Astrocyte of the spinal cord (primary cell): ENCODE measurements around the gene FLRT2.
A peak's percentile ranks its signal among the peaks of the same experiment; 100 is the strongest.

Experiments used
- DNase-seq: peaks from one replicate; pipeline ENCODE4 v3.0.0; 2011; ENCODE audit warnings: low read depth, low spot score
- H3K4me3 ChIP-seq: 2 replicates; pipeline ENCODE4 v1.5.1; 2011; ENCODE audit warnings: low read depth, mild to moderate bottlenecking, low read length, moderate library complexity
- CTCF ChIP-seq: IDR thresholded peaks from 2 replicates; pipeline ENCODE4 v1.5.1; 2012; ENCODE audit warnings: low read depth, mild to moderate bottlenecking, low read length, inconsistent platforms
- in situ Hi-C: cut with HindIII; loops from 2 replicates; pipeline ENCODE4 v1.10.0; 2017; ENCODE audit warnings: low sequenced_read_pairs

FLRT2 gene

GRCh38 chr14:85501751-85502150 is 28.2 kb upstream of the FLRT2 start:
- no peak overlapping the region for H3K4me3 ChIP-seq
- DNase-seq, result no peak
- in situ Hi-C loops, result no loop called here
- no peak for TF ChIP-seq CTCF

DNA sequence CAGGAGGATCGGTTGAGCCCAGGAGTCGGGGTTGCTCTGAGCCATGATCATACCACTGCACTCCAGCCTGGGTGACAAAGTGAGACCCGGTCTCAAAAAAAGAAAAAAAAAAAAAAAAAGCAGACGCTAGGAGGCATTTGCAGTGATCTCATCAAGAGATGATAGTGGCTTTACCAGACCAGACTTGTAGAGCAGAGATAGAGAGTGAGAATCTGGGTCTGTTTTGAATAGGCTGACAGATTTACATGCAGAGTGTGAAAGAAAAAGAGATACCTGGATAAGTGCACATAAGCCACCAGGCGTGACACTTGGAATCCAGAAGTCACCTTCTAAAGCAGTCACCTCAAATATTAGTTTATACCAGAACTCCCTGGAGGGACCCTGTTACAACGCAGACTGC is 21.1 kb upstream of the FLRT2 start:
- no peak for TF ChIP-seq CTCF
- in situ Hi-C loops, result no loop called here
- H3K4me3 ChIP-seq, result no peak overlapping the region
- DNase-seq, result no peak

DNA sequence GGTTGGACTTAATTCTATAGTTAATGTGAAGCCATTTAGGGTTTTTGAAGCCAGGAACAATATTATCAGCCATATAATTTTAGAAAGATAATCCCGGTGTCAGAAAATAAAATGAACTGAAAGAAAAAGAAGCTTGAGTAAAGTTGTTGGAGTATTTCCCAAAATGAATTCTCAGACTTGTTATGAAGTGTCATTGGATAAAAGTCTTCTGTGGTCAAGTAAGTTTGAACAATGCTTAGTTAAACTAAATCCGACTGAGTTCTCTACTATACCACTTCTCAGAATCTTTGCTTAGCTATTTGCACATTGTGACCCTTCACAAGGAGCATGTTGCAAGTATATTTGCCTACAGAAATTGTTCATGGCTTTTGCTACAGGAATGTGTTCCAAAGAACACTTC is 17.5 kb upstream of the FLRT2 start:
- no peak overlapping the region for H3K4me3 ChIP-seq
- in situ Hi-C loops, result no loop called here
- DNase-seq, result no peak
- no peak for TF ChIP-seq CTCF

DNA sequence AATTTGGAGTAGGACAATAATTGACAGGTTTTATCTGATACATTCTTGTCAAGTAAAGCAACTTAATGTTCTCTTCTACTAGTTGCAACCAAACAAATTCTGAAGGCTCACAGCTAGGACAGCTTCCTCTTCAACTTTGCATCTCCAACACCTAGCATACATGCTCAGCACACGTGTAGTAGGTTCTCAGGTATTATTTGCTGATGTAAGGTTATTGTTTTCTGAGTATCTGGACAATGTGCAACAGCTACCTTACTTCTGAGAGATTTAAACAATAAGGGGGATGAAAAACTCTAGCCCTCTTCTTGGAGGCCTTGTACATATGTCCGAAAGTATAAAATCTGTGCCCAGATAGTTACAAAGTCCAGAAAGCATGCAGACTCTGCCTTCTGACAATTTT is 15.5 kb upstream of the FLRT2 start:
- in situ Hi-C loops, result no loop called here
- no peak for DNase-seq
- H3K4me3 ChIP-seq, result no peak overlapping the region
- TF ChIP-seq CTCF, result no peak

DNA sequence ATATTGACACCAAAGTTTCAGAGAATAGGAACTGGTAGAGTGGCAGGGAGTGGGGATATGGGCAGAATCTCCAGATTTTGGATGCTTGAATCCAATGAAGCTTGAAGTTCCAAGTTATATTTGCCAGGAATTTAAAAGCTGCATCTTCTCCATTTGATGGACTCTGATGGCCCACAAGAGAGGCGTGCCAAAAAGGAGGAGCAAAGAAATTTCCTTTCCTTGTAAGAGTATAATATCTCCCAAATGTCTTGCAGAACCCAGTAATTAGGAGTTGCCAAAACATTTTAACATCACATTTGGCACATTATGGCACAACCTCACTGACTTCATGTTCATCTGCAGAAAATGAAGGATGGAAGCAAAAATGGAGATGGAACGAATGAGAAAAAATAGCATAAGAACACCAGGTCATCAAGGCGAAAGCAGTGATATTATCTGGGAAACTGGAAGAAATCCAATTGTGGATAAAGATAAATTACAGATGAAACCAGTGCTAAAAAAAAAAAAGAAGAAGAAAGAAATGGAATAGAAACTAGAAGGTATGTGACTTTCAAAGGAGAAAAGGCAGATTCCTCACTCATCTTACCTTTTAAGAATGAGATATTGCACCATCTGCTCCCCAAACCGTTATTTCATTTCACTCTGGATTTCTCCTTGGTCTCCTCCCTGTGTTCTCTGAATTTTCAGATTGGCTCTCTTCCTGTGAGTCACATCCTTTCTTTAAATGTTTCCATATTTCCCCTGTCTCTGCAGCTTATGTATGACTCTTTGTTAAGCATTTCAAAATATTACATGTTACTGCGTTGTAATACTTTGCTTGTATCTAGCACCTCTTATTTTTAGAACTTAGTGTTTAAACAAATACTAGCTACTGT is 13.5 kb upstream of the FLRT2 start:
- no peak overlapping the region for H3K4me3 ChIP-seq
- peak; percentile 88 for DNase-seq
- in situ Hi-C loops, result no loop called here
- no peak for TF ChIP-seq CTCF

- no peak for TF ChIP-seq CTCF
- in situ Hi-C loops, result no loop called here
These were observed 12.7 kb upstream of the FLRT2 start for GRCh38 chr14:85517114-85517688.

More at GRCh38 chr14:85517114-85517688, 12.7 kb upstream of the FLRT2 start:
- no peak overlapping the region for H3K4me3 ChIP-seq
- no peak for DNase-seq
